Right forelimb (tissue), 1 donor: ENCODE data around the gene SIMC1.

ENCODE experiments used
- DNase-seq: peaks from one replicate; pipeline ENCODE4 v3.0.0-alpha.2; 2018

Gene SIMC1

GRCh38 chr5:176365351-176366231 is 127.4 kb downstream of the SIMC1 start, which contains the start of gene ARL10:
Gene ARL10 (plus strand): TSS chr5:176365487. CDS start chr5:176365564, 77 bp downstream.
- DNase-seq, result peak; percentile 75

- peak; percentile 32 for DNase-seq
Observed at GRCh38 chr5:176366232-176366894, 128.1 kb downstream of the SIMC1 start.

- DNase-seq, result peak; percentile 4
Observed at GRCh38 chr5:176368726-176369125, 130.5 kb downstream of the SIMC1 start.

GRCh38 chr5:176369934-176370711 is 131.9 kb downstream of the SIMC1 start:
- no peak for DNase-seq

- DNase-seq, result no peak
Observed at GRCh38 chr5:176371621-176372539, 133.7 kb downstream of the SIMC1 start.

GRCh38 chr5:176373100-176373818 is 135.0 kb downstream of the SIMC1 start:
- DNase-seq, result no peak

- DNase-seq, result no peak
Observed at GRCh38 chr5:176379881-176380280, 141.7 kb downstream of the SIMC1 start.

GRCh38 chr5:176381423-176381822 is 143.2 kb downstream of the SIMC1 start:
- no peak for DNase-seq

- DNase-seq, result no peak
Observed at GRCh38 chr5:176381979-176382378, 143.8 kb downstream of the SIMC1 start.

GRCh38 chr5:176382721-176383120 is 144.5 kb downstream of the SIMC1 start:
- DNase-seq, result no peak

GRCh38 chr5:176383248-176383905 is 145.2 kb downstream of the SIMC1 start:
- no peak for DNase-seq

- DNase-seq, result no peak
Observed at GRCh38 chr5:176383961-176384360, 145.7 kb downstream of the SIMC1 start.

GRCh38 chr5:176384366-176384930 is 146.2 kb downstream of the SIMC1 start:
- DNase-seq, result no peak

- DNase-seq, result no peak
Observed at GRCh38 chr5:176384991-176385390, 146.8 kb downstream of the SIMC1 start.

- no peak for DNase-seq
Observed at GRCh38 chr5:176386491-176386890, 148.3 kb downstream of the SIMC1 start.

GRCh38 chr5:176387384-176387925 is 149.2 kb downstream of the SIMC1 start:
- no peak for DNase-seq

GRCh38 chr5:176388003-176388443 is 149.8 kb downstream of the SIMC1 start:
- DNase-seq, result no peak

GRCh38 chr5:176388444-176389134 is 150.4 kb downstream of the SIMC1 start, which contains the start of the genes HIGD2A and NOP16:
Gene HIGD2A (plus strand): TSS chr5:176388751. CDS start chr5:176388820, 69 bp downstream.
Gene NOP16 (minus strand): TSS chr5:176388598. CDS start chr5:176388539, 59 bp downstream.
- DNase-seq, result peak; percentile 96
